Measurements from ENCODE around the gene ARCN1.

The ARCN1 gene

DNA sequence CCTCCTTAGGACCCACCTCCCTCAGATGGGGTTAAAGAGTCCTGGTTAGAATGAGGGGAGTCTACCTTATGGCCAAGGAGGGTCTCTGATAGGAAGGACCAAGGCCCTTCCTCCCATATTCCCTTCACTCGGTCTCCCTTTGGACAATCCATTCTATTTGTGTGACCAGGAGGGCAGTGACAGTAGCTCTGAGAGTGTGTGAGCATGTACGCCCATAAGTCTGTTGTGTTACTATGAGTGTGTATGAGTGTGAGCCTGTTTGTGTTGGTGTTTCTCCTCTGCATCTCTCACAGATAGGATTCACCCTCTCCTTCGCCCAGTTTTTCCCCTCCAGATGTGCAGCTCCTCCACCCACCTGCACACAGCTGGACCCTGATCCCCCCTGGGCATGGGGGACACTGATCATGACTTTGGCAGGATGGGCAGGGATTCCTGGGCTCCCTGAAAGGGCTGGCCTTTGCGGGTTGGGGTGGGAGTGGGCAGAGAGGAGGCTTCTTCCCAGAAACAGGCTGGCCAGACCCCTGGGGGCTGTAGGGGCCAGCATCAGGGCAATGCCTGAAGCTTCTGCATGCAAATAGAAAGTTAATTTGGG, 49.7 kb downstream of the ARCN1 start:
- DNase-seq = no peak

DNA sequence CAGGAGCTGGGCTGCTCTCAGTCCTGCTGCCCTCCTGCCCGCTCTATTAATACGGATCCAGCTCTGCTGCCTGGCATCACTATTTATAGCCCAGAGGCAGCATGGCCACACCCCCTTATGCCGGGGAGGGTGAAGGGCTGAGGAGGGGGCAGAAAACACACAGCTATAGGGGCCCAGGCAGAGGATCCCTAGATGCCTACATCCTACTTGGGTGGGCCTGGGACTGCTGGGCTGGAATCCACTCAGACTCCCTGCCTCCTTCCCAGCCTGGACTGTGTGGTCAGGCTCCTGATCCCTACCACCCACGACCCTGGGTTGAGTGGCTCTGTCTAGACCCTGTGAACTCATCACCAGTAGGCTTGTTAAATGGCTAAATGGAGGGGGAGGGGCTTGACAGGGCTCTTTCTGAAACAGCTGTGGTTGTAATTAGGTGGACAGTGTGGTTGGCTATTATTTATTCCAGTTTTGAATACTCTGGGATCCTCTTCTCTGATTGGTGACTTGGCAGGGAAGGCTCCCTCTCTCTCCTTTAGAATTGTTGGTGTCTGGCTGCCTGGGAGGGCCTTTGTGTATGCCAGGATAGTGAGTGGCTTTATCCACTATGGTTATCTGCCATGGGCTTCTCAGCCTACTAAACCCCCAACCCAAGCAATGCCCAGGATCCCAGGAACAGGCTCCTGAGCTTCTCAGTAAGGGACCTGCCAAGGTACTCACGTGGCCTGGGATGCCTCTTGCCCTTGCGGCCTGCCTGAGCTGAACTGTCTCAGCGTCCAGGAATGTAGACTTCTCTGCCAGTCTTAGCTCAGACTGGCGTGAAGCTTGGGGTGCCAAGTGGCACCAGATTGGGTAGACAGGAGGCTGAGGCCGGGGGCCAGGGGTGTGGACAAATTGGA, 50.4 kb downstream of the ARCN1 start:
- peak; percentile 39 to 65 for DNase-seq

DNA sequence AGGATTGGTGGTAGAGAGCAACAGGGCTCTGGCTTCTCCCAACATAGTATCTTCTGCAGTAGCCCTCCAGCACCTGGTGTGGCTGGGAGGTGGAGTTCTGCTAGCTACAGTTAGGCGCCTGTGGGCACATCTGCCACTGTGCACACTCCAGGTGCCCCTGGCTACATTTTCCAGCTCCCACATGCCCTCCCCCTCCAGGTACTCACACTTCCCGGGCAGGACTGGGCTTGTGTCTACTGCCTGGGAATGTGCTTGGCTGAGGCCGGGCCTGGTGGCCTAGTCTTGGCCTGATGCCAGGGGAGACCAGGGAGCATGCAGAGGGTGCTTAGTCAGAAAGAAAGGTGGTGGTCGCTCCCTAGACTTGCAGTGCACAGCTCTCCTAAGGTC, 51.1 kb downstream of the ARCN1 start:
- peak; percentile 65 to 84 for DNase-seq

DNA sequence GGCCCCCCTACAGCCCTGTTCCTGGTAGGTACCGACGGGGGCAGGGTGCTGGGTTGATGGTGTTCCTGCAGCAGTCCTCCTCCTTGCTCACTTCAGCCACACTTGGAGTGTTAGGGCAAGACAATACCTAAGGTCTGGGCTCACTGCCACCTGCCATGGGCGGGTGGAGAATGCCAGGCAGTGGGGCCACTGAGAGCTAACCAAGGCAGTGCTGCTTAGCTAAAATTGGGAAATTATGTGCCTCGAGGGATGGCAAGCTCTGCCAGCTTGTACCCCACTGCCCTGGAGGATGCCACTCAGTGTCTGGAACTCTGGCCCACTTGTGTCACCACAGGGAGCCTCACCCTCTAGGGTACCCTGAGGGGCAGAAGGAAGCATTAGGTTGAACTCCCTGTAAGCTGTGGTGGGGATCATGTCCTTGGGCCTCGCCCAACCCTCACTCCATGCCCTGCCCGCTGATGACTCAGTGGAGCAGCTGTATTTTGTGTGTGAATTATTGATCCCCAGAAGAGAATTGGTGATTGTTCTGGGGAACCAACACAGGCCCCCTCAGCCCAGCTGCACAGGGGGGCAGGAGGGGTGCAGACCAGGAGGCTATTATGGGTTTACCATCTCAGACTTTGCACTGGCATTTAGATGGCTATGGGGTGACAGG, 53.0 kb downstream of the ARCN1 start:
- no peak for DNase-seq

DNA sequence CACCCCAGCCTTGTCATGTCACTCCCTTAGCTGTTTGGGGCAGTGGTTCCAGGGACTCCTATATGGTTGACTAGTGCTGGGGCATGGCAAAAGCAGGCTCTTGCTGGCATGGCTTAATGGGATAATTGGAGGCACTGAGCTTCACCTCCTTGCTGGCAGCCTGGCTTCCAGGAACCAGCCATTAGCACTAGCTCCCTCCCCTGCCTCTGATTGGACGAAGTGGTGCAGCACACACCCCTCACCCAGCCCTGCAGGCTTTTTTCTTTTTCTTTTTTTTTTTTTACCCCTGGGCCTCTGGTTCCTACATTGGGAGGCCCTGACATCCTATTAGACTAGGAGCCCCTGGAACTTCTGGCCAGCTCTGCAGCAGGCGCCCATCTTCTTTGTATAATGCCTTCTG, 53.8 kb downstream of the ARCN1 start:
- no peak for DNase-seq

DNA sequence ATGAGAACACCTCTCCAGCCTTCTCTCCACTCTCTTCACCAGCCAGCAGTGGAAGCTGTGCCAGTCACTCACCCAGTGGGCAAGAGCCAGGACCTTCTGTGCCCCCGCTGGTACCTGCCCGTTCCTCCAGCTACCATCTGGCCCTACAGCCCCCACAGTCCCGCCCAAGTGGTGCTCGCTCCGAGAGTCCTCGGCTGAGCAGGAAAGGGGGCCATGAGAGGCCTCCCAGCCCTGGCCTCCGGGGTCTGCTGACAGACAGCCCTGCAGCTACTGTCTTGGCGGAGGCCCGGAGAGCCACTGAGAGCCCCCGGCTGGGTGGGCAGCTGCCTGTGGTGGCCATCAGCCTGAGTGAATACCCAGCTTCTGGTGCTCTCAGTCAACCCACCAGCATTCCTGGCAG, 55.4 kb downstream of the ARCN1 start:
- no peak for DNase-seq

DNA sequence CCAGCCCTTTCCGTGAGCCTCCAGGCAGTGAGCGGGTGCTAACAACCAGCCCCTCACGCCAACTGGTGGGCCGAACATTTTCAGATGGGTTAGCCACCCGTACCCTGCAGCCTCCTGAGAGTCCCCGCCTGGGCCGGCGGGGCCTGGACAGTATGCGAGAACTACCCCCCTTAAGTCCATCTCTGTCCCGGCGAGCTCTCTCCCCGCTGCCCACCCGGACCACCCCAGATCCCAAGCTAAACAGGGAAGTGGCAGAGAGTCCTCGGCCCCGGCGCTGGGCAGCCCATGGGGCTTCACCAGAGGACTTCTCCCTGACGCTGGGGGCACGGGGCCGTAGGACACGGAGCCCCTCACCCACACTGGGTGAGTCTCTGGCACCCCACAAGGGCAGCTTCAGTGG, 55.8 kb downstream of the ARCN1 start:
- DNase-seq = no peak

DNA sequence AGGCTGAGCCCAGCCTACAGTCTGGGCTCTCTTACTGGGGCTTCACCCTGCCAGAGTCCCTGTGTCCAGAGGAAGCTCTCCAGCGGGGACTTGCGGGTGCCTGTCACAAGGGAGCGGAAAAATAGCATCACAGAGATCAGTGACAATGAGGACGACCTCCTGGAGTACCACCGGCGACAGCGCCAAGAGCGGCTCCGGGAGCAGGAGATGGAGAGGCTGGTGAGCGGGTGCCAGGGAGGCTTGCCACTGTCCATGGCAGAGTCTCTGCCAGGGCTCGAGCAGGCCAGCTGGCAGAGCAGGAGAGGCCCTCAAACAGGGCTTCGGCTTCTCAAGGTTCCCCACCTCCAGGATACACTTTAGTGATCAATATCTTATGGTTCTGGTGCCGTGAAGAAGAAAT, 56.2 kb downstream of the ARCN1 start:
- DNase-seq = no peak

DNA sequence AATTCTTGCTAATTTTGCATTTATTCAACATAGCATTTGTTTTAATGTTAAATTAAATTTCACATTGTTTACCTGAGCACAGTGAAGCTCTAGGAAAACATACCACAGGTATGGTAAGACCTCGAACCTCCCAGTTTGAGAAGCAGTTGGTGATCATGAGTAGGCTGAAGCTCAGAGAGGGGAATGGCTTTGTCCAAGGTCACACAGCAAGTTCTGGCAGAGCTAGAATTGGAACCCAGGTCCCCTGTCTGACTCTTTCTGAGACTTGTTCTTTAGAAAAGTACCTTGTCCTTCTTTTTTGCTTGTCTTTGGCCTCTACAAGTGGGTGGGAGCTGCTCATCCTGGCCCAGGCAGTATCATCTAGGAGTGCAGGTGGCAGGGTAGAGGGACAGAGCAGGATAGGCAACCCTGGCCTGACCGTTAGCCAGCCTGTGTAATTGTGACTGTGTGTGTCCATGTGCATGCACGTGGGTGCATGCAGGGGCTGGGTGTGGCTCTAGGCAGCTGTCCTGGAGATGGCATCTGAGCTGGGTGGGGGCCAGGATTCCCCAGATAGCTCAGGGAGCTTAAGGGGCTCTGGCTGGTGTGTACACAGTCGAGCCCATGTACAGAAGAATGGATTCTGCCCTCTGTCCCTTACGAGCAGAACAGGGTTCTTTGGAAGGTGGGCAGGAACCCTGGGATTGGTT, 56.8 kb downstream of the ARCN1 start:
- DNase-seq = no peak

DNA sequence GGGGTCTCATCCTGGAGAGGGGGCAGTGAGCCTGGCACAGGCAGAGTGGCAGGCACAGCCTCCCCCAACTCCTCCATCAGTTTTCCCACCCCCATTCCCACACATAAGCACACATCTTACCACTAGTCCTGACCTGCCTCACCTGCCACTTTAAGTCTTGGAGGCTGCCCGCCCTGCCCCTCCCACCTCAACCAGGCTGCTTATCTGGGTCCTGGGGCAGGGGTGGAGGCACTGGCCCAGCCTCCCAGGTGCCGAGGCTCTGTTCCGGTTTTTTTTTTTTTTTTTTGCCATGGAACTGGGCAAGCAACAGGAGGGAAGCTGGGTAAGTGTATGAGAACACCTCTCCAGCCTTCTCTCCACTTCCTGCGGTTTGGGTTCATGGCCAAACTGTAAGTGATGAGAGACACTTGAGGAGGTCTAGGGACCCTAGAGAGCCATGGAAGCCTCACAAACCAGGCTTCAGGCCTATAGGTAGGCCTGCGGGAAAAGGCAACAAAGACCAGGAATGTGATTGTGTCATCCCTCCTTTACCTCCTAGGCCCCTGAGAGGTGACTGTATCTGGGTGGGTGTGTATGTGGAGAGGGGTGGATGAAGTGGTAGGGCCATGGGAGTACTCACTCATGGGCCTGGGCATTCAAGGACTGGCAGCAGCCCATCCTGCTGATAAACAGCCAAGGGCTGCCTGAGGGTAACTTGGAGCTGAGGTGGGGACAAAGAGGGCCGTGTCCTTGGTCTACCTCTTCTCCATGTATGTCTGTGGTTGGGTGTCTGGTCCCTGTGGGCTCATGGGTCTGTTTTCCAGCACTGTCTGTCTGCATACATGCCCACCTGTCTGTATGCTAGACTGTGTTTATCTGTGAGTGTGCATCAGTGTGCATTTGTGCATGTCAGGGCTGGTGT, 57.8 kb downstream of the ARCN1 start:
- DNase-seq = peak; percentile 23 to 42

DNA sequence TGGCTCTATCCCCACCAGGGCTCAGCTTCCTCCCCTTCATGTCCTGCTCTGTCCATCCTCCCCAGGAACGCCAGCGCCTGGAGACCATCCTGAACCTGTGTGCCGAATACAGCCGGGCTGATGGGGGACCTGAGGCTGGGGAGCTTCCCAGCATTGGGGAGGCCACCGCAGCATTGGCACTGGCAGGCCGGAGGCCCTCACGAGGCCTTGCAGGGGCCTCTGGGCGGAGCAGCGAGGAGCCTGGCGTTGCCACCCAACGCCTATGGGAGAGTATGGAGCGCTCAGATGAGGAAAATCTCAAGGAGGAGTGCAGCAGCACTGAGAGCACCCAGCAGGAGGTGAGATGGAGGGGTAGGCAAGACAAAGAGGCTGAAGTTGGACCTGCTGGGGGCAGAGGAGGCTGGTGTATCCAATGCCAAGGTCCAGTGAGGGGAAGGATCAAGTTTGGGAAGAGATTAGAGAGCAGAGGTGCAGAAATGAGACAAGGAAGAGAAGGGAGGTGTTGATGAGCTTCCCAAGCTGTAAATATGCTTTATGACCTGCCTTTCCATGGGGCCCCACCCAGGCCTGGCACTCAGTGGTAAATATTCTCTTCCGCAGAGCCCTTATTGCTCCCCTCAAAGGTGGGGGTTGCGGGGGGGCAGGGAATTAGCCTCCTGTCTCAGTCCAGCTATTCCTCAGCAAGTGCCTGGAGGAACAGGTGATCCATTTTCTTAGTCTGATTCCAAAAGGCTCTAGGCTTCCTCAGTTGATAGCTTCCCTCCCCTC, 59.1 kb downstream of the ARCN1 start:
- no peak for DNase-seq

DNA sequence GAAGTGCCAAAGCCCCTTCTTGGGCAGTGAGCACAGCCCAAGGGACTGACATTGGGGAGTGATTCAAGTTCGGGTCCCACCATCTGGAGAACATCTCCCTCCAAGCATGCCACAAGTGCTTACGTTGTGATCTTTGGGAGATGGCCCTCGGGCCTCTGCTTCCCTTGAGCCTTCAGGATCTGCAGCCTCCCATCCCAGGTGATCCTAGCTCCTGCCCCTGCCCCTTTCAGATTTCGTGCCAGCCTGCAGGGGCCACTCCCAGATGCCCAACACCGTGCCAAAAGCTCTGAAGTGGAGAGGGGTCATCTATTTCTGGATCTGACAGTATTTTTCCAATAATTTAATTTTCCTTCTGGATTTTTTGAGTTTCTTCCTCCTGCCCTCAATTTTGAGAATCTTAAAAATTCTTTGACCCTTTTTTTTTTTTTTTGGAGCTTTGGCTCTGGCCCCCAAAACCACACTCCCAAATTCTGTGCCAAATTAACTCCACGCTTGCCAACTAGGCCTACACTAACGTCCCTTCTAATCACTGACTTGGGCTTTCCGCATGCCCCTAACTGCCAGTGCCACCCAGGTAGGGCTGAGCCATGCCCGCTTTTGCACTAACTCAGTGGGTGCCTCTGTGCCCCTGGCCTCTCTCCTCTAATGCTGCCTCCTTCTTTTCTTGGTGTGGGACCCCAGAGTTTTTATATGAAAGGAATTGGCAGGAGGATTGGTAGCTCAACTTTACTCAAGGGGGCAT, 60.5 kb downstream of the ARCN1 start:
- no peak for DNase-seq

DNA sequence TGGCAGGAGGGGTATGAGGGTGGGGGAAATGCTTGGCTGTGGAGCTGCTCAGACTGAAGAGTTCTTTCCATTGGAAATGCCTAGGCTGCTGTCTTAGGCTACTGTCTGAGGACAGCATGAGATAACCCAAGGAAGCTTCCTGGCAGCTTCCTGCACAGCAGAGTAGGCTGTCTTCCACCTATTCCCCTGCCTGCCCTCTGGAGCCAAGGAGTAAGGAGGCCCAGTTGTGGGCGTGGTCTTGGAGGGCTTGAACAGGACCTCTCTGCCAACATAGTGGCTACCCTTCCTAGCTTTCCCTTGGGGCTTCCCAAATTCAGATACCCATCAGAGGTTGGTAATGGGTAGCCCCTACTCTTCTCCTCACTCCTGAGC, 61.1 kb downstream of the ARCN1 start:
- DNase-seq = no peak

DNA sequence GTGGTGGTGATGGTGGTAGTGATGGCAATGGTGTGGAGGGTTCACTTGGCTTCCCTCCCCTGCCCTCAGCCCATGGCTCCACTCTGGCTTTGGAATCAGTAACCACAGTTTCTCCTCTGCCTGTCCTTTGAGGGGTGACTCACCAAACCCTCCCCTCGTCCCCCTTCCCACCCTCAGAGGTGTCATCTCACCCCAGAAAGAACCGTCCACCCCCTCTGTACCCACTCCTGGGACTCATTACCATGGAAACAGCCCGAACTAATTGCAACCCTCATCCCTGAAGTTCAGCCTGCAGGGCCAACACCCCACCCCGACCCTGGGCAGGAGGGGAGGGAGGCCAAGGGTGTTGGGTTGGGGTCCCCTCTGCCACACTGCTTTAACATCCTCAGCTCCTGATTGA, 61.8 kb downstream of the ARCN1 start:
- DNase-seq = no peak

DNA sequence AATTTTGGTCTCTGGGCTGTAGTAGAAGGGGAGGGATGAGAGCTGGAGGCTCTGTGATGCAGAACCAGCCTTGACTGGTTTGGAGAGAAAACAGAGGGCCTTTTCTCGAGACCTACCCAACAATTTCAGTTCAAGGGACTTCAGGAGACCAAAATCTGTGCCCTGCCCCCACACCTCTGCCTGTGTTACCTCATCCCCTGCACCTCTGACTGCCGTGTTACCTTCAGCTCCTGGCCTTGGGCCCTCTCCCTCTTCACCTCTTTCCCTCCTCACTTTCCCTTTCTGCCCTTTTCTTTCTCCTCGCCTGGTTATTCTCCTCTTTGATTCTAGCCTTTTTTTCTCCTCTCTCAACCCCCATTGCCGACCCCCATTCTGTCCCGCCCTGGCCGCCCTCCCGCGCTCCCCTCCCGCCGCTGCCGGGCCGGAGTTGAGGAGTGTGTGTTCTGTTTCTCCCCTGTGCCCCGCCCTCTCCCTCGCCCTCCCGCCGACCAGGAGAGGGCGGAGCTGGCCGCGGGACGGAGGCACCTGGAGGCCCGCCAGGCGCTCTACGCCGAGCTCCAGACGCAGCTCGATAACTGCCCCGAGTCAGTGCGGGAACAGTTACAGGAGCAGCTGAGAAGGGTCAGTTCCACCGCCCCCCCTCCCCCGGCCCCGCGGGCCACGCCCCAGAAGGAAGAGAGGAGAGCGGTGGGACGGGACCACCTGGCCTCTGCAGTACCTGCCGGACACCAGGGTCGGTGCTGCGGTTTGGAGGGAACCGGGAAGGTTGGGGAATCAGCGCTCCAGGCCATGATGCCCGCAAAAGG, 62.4 kb downstream of the ARCN1 start:
- DNase-seq = peak in 1 of 2 experiments; percentile 68

DNA sequence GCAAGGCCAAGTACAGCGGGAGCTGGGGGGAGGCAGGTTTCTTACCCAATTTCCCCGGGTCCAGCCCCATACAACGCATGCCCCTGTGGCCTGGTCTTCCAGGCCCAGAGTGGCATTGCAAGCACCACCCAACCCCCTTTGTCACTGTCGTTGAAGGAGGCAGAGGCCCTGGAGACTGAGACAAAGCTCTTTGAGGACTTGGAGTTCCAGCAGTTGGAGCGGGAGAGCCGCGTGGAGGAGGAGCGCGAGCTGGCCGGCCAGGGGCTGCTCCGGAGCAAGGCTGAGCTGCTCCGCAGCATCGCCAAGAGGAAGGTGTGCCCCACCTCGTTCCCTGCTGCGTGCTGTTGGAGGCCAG, 63.0 kb downstream of the ARCN1 start:
- no peak for DNase-seq

DNA sequence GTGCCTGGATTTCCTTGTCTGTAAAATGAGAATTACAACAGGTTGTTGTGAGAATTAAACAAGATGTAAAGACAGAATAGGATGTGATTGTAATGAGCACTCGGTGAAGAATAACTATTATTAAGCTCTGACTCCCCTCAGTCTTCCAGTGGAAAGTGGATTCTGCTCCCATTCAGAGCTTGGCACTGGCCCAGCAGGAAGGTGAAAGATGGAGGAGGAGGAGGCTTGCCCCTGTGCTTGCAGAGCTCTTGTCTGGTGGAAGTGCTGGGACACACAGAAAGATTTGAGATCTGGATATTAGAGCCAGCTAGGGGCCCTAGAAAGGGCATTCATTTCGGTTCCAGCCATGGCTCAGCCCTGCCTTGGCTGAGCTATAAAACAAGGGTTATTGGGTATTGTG, 63.4 kb downstream of the ARCN1 start:
- no peak for DNase-seq

DNA sequence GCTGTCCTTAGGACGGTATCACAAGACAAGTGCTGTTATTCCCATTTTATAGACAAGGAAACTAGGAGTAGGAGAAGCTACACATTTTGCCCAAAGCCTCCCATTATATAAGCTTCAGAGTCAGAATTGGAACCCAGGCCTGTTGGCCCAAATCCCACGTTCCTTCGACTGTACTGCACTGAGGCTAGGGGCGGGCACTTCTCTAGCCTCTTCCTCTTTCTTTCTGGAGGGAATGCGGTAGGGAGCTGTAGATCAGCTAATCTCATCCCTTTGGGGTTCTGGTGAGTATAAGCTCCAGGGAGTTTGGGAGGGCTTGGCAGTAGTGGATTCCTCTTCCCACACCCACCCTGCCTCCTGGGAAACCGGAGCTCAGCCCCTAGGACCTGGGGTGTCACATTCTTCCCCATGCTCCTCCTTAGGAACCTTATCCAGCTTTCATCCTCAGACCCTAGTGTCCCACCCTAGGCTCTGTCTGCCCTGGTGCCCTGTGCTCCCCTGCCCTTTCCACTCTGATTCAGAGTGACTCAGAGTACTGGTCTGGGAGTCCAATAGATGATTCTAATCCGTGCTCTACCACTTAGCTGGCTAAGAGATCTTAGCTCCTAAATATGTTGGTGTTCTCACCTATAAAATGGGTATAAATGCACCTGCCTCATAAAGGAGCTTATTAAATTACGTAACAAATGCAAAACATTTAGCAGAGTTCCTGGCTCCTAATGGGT, 64.5 kb downstream of the ARCN1 start:
- DNase-seq = no peak

DNA sequence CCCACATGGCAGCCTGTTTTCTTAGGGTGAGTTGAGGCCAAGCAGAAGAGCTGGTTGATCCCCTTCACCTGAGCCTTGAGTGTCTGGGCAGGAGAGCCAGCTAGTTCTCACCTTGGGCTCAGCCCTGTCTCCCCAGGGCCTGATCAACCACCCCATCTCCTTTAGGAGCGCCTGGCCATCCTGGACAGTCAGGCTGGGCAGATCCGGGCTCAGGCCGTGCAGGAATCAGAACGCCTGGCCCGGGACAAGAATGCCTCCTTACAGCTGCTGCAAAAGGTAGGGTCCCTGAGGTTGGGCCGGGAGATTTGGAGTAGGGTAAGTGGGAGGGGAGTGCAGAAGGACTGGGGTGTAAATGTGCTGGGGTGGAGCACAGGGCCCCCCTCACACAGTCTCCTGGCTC, 66.5 kb downstream of the ARCN1 start:
- no peak for DNase-seq

DNA sequence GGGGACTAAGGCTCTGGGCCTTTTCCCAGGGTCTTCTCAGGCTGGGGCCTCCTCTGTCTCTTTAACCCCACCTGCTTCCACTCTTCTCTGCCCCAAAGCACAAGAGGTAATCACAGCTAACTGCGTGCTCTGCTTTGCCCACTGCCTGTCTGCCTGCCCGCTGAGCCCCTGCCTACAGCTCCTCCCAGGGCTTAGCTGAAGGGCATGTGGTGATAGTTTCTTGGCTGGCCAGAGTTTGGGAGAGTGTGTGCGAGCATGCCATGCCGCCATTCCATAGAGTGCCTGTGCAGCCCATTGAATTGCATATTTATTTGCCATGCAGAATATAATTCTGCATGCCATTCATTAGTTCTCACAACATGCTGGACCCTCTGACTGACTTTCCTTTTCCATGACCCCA, 67.7 kb downstream of the ARCN1 start:
- no peak for DNase-seq
